ENCODE measurements around the gene PAGR1. TPM values are rescaled to one million over a fixed set of nuclear protein-coding genes. Genes with fewer than 3 reads are reported as not detected.

PAGR1 gene
- total RNA-seq, 4 donors from 2014 or later, result 28.0 to 33.5 (median 32.1) TPM

- TF ChIP-seq, protein P1, sequence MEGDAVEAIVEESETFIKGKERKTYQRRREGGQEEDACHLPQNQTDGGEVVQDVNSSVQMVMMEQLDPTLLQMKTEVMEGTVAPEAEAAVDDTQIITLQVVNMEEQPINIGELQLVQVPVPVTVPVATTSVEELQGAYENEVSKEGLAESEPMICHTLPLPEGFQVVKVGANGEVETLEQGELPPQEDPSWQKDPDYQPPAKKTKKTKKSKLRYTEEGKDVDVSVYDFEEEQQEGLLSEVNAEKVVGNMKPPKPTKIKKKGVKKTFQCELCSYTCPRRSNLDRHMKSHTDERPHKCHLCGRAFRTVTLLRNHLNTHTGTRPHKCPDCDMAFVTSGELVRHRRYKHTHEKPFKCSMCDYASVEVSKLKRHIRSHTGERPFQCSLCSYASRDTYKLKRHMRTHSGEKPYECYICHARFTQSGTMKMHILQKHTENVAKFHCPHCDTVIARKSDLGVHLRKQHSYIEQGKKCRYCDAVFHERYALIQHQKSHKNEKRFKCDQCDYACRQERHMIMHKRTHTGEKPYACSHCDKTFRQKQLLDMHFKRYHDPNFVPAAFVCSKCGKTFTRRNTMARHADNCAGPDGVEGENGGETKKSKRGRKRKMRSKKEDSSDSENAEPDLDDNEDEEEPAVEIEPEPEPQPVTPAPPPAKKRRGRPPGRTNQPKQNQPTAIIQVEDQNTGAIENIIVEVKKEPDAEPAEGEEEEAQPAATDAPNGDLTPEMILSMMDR (IDR thresholded peaks at IDR 0.05), result no peak
- TF ChIP-seq POLR2A (IDR thresholded peaks at IDR 0.05), result no peak
- H3K4me3 ChIP-seq (ENCODE audit: low read depth, poor library complexity, severe bottlenecking), result peak overlapping the region; percentile 25
- intact Hi-C loops (cut with DNase I; ENCODE audit: low total_unique reads), result no loop called here
- WGBS, 2 donors, result 0 to 1% methylated on average over 40 to 58 of the region's 69 CpGs
- DNase-seq (ENCODE audit: low spot score in 2 of 2), result peak; percentile 90 to 98
Observed at GRCh38 chr16:29807426-29808218, 8.3 kb upstream of the PAGR1 start.

DNA sequence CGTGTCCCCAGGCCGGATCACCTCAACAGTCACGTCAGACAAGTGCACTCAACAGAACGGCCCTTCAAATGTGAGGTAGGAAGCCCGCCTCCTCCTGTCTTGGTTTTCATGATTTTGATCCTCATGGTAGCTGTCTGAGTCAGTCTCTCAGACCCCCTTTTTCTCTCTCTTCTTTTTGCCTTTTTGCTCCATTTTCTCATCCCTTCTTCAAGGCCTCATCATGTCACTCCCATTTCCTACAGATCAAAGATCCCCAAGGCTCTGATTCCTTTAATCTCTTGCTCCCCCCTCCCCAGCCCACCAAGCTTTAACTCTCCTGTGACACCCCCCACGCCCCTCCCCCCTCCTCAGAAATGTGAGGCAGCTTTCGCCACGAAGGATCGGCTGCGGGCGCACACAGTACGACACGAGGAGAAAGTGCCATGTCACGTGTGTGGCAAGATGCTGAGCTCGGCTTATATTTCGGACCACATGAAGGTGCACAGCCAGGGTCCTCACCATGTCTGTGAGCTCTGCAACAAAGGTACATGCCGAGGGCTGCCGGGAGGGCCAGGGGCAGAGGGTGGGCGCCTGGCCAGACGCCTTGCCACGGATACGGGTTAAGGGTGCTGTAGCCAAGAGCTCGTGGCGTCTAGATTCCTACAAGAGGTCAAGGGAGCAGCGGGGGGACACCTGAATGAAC, 7.6 kb upstream of the PAGR1 start:
- TF ChIP-seq POLR2A (IDR thresholded peaks at IDR 0.05), result no peak
- TF ChIP-seq, protein P1 (IDR thresholded peaks at IDR 0.05), result no peak
- H3K4me3 ChIP-seq (ENCODE audit: low read depth, poor library complexity, severe bottlenecking), result no peak overlapping the region
- intact Hi-C loops (cut with DNase I; ENCODE audit: low total_unique reads), result no loop called here
- 40 to 42% methylated on average over 25 of the region's 25 CpGs for WGBS, 2 donors
- DNase-seq (ENCODE audit: low spot score in 2 of 2), result no peak

- intact Hi-C loops (cut with DNase I; ENCODE audit: low total_unique reads), result no loop called here
- H3K4me3 ChIP-seq (ENCODE audit: low read depth, poor library complexity, severe bottlenecking), result no peak overlapping the region
- no peak for DNase-seq (ENCODE audit: low spot score in 2 of 2)
- 74 to 78% methylated on average over 22 to 26 of the region's 31 CpGs for WGBS, 2 donors
- TF ChIP-seq, protein P1 (IDR thresholded peaks at IDR 0.05), result no peak
- no peak for TF ChIP-seq POLR2A (IDR thresholded peaks at IDR 0.05)
Observed at GRCh38 chr16:29809031-29809747, 6.8 kb upstream of the PAGR1 start.

- no peak for DNase-seq (ENCODE audit: low spot score in 2 of 2)
- intact Hi-C loops (cut with DNase I; ENCODE audit: low total_unique reads), result no loop called here
- no peak overlapping the region for H3K4me3 ChIP-seq (ENCODE audit: low read depth, poor library complexity, severe bottlenecking)
- WGBS, 2 donors, result 61 to 70% methylated on average over 23 of the region's 23 CpGs
- no peak for TF ChIP-seq POLR2A (IDR thresholded peaks at IDR 0.05)
- TF ChIP-seq, protein P1 (IDR thresholded peaks at IDR 0.05), result no peak
Observed at GRCh38 chr16:29809850-29810698, 5.9 kb upstream of the PAGR1 start.

DNA sequence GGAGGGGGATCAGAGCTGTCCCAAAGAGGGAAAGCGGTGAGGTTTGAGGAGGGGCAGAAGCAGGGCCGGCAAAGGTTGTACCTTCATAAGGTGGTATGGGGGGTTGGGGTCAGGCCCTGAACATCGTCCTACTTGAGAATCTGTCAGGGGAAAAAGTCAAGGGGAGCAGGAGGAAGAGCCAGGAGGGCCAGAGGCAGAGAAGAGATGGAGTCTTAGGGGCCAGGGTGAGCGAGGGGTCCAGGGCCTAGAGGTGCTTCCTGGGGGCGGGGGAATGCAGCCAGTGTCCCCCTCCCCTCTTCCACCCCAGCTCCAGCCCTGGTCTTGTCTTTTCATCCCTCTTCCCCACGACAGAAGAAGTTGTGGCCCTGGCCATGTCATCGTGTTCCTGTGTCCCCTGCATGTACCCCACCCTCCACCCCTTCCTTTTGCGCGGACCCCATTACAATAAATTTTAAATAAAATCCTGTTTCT, 5.2 kb upstream of the PAGR1 start:
- DNase-seq (ENCODE audit: low spot score in 2 of 2), result no peak
- 41 to 45% methylated on average over 9 of the region's 9 CpGs for WGBS, 2 donors
- intact Hi-C loops (cut with DNase I; ENCODE audit: low total_unique reads), result no loop called here
- H3K4me3 ChIP-seq (ENCODE audit: low read depth, poor library complexity, severe bottlenecking), result no peak overlapping the region
- TF ChIP-seq POLR2A (IDR thresholded peaks at IDR 0.05), result no peak
- TF ChIP-seq, protein P1 (IDR thresholded peaks at IDR 0.05), result no peak

All from lower leg skin (tissue), 4 donors.